Inflammatory macrophage (primary cell): Measurements from ENCODE around the gene VGLL2.

Experiments used
- DNase-seq, 2 donors: peaks; one replicate each; pipeline ENCODE4 v3.0.0-alpha.2; 2020 to 2022

VGLL2 gene

DNA sequence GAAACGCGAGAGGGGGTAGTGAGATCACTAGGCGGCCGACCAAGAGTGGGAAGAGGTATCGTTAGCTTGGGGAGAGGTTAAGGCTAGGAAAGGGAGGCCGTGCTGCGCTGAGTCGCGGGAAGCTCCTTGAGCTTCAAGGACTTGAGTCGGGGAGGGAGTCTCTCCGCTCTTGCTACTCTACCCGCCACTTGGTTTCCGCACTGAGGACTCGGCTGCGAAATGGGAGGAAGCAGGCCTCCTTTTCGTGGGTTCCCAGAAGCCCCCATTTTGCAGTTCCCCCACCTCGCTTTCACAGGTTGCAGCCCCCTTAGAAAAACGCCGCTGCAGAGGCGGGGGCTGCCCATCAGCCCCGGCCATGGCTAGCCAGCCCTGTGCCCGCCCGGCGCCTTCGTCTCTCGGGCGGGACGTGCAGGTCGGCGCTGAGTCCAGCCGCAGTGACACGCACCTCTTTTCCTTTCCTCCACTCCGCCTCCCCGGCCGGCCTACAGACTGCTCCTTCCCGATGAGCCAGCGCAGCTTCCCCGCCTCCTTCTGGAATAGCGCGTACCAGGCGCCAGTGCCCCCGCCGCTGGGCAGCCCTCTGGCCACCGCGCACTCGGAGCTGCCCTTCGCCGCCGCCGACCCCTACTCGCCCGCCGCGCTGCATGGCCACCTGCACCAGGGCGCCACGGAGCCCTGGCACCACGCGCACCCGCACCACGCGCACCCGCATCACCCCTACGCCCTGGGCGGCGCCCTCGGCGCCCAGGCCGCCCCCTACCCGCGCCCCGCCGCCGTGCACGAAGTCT, 4.9 kb downstream of the VGLL2 start:
- no peak for DNase-seq

DNA sequence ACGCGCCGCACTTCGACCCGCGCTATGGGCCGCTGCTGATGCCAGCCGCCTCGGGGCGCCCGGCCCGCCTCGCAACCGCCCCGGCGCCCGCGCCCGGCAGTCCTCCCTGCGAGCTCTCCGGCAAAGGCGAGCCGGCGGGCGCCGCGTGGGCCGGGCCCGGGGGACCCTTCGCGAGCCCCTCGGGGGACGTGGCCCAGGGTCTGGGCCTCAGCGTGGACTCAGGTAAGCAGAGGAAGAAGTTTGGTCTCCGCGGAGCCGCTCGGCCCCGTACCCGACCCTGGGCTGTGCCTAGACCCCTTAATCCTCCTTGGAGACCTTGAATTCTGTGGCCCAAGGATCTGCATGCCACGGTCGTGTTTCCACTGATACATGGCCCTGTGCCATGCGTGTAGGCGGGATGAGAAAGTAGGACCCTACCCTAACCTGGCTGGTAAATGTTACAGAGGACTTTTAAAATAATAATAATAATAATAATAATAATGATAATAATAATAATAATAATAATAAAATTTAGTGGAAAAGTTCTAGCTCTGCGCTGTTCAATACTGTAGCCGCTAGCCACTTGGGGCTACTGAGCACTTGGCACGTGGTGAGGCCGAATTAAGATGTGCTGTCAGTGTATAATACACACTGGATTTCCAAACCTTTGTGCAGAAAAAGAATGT, 5.6 kb downstream of the VGLL2 start:
- DNase-seq, result no peak

DNA sequence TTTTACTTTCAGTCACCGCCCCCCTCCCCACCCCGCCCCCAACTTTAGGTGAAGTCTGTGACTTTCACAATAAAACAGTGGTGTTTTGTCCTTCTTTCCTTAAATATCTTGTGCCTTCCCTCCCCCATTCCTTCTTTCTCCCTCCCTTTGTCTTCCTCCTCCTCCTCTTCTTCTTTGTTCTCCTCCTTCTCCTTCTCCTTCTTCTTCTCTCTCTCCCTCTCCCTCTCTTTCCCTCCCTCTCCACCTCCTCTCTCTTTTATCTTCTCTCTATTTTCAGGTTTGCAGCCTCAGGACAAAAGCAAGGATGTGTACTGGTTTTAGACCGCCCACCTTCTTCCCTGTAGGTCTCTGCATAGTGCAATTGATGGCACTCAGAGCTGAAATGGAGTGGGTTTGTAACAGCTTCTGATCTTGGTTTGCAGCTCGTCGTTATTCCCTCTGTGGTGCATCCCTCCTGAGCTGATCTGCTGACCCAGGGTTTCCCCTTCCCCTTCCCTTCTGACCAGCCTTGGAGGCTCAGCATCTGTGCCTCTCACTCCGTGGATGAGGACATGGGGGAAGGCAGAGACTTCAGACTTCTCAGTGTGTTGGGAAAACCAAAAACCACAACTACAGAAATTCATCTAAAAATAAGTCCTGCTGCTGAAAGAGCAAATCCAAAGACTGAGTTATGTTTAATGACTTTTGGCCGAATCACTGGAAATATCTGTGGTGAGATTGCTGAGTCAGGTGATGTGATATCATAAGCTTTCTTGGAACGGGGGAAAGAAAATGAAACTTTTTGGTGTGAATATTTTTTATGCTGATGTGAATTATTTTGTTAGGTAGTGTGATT, 6.9 kb downstream of the VGLL2 start:
- DNase-seq, result no peak

DNA sequence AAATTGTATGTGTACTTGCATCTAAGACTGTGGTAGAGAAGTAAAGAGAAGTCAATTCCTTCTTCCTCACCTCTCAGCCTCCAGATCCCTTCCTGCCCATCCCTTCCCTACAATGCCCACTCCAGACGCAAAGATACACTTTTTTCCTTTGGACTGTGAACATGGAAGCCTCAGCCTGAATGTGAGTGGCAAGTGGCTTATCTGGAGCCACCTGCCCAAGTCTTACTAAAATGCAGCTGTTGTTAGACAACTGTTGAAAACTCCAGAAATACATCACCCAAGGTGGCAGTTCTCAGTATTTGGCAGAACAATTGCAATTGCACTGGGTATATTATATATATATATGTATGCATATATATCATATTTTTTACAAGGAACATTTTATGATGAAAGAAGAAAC, 7.5 kb downstream of the VGLL2 start:
- no peak for DNase-seq

DNA sequence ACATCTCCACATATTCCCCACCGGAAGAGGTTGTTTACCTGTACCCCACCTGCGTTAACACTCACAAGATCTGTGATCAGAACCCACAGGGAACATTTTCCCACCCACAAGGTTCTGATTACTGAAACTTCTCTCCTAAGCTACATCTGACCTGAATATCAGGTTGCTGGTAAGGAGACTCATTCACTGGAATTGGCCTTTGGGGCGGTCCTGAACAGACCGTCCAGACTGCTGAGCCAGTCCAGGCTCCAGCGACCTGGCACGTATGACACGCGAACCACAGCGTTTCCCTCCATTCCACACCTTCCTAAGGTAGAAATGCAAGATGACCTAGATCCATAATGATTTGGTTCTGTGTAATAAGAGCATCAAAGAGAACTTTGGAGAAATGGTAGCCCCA, 9.8 kb downstream of the VGLL2 start:
- no peak for DNase-seq

DNA sequence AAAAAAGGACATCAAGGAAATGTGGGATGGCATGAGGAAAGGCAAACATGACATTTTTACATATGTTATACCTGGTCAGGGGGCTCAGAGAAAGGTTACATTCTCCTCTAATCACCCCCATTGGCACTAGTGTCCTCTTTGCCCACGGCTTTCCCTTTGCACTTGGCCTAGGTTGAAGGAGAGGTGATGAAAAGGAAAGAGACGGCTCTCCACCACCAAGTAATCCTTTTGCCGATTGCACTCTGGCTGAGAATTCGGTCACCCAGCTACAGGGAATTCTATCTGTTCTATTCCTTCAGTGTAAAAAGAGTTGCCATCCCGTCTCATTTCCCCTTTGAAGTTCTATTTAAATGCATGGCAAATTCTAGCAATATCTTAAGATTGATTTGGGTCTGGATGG, 10.4 kb downstream of the VGLL2 start:
- DNase-seq, result no peak

DNA sequence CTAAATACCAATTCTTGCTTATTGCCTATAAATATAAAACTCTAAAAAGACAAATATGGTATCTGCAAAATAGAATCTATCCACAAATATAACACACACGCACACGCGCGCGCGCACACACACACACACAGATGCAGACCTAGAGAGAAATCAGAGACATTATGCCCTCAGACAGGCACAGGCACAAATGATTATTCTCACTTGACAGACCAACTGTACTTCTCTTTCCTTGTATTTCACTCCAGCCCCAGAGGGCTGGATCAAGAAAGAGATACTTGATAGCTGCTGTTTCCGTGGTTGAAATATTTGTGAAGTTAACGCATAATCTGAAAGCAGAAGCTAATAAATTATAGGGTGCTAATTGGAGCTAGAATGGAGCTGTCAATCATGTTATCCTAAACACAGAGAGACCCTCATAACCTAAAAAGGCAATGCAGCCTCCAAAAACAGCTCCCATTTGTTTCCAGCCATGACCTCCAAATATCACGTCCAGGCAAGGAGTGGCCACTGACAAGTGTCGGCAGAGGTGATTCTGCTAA, 11.5 kb downstream of the VGLL2 start:
- DNase-seq, result no peak

DNA sequence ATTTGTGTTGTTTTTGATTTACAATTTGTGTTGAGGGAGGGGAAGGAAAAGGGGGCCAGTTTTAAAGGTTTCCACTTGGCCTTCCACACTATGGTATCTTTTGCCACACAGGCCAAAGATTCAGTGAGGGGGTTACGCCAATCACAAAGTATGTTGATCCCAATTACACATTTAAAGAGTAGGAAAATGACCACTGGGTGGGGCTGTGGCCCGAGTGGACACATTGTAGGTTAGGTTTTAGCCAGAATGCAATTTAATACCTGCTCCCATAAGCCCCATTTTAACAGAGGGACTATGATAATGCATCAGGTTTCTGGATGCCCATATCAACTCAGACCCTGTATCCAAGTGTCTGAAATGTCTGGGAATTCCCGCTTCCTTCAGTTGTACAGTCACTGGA, 15.6 kb downstream of the VGLL2 start:
- DNase-seq, result no peak

DNA sequence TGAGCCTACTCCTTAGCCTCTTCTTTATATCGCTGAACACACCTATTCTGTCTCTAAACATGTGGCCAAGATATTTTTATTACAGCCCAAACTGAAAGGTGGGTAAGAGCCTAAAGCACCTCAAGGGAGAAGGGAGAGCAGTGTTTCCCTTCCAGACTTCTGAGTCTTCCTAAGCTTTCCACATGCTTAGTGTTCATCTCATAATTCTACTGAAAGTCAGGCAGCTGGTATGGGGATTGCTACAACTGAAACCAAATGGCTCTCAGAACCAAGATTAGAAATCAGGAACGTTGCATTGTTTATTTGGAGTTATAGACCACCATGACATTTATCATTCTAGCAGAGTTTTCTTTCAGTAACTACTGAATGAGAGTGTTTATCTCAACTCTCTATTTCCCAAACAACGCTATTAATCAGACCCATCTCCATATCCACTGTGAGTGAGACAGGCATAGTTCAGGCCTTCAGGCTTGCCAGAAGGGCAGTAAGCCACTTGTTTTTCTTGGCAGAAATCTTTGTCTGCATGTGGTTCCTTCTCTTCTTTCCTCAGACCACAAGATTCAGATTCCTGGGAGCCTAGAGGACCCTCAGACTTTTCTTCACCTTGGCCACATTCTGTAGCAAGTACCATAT, 22.8 kb downstream of the VGLL2 start:
- no peak for DNase-seq

DNA sequence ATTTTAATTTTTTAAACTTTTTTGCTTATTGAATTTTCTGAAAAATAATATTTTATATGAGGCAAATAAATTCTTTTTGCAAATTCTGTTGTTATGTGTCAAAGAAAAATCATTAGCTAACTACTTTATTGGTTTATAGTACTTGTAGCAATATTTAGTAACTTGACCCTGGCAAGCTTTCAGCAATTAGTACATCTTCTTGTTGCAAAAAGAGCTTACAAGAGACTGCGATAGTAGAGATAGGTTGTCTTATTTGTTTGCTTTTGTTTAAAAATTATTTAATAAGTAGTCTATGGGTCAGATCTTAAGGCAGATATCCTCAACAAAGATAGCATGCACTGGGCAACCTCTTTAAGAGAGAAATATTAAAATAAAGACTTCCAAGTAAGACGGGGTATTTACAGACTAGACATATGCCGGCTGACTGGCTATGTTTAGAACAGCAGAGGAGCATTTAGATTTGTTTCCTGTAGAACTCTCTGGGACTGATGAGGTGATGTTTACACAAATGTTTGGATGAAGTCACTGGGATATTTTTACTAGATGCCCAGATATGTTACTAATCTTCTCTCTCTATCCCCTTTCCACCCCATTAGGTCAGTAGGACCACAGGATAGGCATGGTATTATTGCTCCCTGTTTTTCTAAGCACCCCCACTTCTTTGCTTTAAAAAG, 25.0 kb downstream of the VGLL2 start:
- no peak for DNase-seq

DNA sequence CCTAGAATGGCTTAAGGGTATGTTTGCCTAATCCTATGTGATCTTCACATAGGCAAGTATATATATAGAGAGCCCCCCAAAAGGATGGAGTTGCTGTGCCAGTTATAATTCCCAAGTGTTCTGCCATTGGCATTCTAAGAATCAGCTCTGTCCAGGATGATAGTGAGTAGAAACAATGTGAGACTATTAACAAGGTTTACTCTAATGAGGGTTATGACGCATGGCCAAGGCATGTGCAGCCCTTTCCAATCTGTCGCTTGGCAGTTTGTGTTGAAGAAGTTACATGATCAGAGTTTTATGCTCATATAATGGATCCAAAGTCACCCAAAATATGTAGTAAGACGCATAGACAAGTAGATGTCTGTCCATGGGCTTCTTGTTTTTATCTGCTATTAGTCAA, 33.6 kb downstream of the VGLL2 start:
- DNase-seq, result no peak

DNA sequence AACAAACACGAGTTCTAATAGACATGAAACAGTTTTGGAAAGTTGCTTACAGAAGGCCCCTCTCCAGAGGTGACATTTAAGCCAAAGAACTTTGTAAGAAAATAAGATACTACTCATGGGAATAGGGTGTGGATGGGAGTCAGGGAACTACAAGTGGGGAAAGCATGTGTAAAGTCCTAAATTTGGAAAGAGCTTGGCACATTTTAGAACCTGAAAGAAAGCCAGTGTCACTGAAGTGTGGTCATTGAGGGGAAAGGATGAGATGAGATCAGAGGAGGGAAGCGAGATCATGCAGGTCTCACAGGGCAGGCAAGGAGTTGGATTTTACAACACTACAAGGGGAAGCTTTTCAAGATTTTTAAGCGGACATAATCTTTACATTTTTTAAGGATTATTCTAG, 38.0 kb downstream of the VGLL2 start:
- DNase-seq, result no peak

DNA sequence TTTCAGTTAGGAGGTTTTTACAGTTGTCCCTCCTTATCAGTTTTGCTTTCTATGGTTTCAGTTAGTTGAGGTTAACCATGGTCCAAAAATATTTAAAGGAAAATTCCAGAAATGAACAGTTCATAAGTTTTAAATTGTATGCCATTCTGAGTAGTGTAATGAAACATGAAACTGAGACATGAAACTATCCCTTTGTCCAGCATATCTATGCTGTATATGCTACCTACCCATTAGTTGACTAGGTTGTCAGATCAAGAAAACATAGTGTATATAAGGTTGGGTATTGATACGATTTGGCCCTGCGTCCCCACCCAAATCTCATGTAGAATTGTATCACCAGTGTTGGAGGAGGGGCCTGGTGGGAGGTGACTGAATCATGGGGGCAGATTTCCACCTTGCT, 39.1 kb downstream of the VGLL2 start:
- no peak for DNase-seq

DNA sequence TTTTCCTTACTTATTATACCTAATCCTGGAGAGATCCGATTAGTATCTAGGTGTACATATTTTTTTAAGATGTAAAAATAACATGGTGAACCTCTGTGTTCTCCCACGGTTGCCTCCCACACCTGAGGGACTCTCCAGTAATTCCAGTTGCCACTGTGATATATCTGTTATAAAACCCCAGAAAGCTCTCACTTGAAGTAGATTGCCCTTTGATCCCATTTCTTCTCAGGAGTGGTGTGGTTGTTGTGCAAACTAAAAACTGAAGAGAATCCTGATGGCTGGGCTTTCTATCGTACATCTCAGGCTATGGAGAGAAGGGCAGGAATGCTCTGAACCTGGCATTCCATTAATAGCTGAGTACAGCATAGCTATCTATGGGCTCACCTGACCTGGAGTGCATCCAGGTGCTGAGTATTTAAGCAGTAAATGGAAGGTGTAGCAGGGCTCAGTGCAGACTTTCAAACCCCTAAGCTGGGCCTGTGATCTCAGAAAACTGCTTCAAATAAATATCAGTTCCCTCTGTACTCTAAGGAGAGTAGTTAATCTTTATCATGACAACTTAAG, 41.0 kb downstream of the VGLL2 start:
- DNase-seq, result no peak

DNA sequence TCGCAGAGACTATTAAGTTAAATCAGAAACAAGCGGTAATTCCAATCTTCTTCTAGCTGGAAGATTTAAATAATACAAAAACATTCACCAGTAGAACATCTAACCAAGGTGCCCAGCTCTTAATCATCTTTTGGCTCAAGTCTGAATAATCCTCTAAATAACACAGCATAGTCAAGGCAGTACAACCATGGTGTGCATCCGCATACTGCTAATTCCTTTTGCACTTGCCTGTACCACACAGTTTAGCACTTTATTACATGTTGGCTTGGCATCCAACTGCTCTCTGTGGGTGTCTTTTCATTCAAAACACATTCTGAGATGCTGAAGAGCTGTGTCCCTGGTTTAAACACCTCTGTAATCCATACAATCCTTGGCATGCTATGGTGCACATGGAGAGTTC, 42.3 kb downstream of the VGLL2 start:
- no peak for DNase-seq

DNA sequence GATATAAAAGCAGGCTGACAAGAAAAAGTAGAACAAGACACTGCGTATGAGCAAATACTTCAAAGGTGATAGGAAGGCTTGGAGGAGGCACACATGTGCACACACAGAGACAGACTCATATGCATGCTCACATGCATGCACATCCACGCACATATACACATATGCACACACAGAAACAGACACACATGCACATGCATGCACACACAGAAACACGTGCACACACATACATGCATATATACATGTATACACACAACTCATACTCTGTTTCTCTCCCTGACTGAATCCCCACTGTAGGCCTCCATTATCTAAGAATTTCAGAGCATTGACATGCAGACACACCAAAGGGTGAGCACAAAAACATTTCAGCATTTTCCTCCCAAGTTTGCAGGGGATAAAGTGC, 43.7 kb downstream of the VGLL2 start:
- DNase-seq, result no peak

DNA sequence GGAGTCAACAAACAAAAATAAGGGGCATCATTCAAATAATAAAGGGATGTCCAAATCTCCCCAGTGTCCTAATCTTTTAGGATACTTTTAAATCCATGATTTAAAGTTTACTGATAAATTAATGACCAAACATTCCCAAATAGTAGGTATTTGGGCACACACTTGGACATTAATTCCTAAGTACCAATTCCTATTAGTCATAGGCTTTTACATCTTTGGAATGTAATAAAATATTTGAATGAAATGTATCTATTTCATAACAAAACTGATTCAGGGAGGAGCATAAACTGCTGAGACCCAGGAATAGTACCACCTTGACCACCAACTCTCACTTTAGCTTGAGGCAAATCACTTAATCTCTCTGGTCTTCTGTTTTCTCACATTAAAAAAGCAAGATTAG, 44.3 kb downstream of the VGLL2 start:
- no peak for DNase-seq

DNA sequence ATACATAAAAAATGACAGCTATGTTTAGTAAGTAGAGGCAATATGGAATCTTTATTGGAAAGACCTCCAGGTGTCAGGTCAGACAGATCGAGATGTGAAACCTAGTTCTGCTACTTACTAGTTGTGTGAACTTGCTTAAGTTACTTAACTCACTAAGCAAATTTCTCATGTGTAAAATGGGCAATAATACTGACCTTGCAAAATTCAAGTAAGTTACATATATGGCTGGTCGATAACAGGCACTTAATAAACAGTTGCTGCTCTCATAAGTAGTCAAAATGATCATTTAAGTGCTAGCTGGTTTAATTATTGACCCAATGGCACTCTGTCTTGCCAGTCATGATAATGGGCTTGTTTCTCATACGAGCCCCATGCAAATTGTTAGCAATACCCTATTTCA, 46.0 kb downstream of the VGLL2 start:
- no peak for DNase-seq

DNA sequence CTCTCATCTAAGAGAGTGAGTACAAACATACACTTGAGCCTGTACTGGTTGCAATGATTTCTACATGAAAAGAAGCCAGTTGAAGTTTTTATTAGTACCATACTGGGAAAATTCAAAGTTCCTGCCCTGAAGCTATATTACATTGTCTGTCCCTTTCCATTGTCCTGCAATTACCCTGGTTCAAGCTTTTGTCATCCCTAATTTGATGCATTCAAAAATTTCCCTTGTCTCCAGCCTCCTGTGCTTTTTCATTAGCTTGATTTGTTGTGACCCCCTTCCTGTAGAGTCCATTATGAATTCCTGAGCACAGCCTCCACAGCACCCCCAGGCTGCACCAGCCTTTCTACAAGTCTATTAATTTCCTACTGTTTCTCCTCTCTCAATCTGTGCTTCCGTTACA, 46.4 kb downstream of the VGLL2 start:
- no peak for DNase-seq

DNA sequence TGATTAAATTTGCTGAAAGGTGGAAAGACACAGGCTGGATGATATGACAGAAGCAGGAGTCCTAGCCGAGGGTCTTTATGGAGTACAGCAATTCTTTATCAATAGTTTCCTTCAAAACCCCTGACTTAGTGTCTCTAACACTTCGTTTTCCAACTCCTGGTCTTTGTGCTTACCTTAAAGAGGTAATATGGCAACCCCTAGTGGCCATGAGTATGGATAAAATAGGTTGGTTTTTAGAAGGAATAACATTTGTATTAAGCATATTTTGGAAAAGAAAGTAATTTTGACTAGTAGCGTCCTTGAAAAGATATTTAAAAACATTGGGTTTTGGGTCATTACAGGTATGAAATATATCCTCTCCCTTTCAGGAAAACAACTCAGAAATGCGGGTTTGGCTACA, 51.9 kb downstream of the VGLL2 start:
- DNase-seq, result no peak
